NCI-H1436 (cell line): ENCODE results near the gene FAM107A.
"Not testable (repeated sequence)": the region's sequence is repeated elsewhere in the genome, so short reads cannot be mapped to it uniquely, and the experiment has no call there.

Experiments used
- DNase-seq: peaks from one replicate; lab custom pipeline; 2025; lab: John Stamatoyannopoulos, UW

The FAM107A gene

DNA sequence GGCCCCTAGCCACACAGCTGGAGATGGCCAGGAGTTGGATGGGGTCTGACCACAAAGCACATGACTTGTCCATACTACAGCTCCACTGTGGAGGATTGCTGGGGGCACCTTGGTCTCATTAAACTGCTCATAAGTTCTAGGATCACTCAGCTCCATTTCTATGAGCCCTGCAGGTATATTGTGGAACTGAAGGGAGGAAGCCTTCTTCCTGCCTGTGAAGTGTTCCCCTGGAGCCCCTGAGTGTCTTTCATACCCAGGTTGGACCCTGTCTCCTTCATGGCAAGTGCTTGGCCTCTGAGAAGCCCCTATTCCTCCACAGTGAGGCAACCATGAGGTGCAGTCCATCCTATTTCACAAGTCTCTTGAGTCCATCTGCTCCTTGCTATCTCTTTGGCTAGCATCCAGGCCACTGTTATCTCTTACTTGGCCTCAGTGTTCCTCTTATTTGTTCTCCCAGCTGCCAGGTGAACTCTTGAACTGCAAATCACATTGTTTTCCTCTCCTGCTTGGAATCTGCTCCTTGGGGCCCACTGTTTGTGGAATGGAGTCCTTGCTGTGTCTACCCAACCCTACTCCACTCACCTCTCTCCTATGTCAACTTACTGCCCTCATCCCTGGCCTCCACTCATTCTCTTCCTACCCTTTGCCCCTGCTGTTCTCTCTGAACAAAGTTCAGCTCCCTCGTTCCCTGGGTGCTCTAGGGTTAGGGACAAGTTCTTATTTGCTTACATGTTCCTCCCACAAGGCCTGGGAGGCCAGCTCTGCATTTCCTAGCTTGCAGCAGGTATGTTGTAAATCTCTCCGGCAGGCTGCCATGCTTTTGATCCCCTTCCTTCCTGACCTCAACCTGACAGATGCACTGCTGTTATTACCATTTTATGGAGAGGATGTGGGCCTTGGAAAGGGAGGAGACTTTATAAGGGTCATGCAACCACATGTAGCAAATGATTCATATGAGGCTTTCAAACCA is 41.4 kb downstream of the FAM107A start:
- DNase-seq = no peak

GRCh38 chr3:58534592-58535494 is 42.3 kb downstream of the FAM107A start:
- DNase-seq = no peak

- peak; percentile 35 for DNase-seq
Observed at GRCh38 chr3:58532794-58533220, 44.4 kb downstream of the FAM107A start.

DNA sequence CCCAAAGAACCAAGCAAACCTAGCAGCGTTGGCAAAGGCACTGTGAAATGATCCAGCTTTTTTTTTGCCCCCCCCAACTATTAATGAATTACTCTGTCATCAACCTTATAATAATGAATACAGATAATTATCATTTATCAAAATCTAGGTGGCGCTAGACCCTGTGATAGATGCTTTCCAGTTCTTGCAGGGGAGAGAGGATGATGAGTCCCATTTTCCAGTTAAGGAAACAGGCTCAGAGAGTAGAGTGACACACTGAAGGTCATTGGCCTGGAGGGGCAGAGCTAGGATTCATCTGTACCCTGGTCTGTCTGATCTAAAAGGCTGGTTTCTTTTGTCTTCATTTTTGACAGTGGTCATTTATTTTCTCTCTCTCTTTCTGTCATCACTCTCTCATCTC is 45.2 kb downstream of the FAM107A start:
- no peak for DNase-seq

- DNase-seq = no peak
Observed at GRCh38 chr3:58531555-58531954, 45.6 kb downstream of the FAM107A start.

DNA sequence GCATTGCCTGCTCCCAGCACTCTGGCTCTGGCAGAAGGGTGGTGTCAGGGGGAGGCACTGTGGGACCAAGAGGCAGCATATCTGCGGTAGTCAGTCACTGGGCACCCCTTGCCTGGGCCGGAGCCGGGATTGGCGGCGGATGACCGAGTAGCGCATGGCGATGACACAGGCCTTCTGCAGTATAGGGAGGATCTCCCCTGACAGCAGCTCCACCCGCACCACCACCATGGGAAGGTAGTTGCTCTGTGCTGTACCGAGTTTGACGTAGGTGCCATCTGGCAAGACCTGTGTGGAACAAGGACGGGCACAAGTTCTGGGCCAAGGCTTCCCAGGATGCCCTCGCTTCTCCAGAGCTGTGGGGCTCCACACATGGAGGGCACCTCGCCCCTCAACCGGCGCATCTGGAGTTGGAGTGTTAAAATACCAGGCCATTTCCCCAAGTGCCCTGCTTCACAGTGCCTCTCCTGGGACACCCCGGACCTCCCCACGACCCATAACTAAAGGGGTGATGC is 46.8 kb downstream of the FAM107A start:
- no peak for DNase-seq

- no peak for DNase-seq
Observed at GRCh38 chr3:58529516-58530353, 47.5 kb downstream of the FAM107A start.

DNA sequence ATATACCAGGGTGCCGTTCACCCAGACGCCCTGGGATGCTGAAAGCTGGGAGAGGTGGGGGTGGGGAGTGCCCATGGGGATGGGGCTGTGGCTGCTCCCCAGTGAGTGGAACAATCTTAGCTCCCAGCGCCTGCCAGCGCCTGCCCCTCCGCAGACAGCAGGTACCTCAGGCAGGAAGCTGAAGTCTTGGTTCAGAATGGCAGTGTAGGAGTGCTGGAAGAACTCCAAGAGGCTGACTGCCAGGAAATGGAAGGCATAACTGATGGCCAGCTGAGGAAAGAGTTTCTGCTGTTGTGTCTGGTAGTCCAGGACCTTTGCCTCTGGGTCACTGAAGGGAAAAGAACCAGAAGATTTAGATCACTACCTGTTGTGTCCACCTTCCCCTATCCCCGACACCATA is 48.6 kb downstream of the FAM107A start:
- DNase-seq = no peak

GRCh38 chr3:58527440-58527839 is 49.8 kb downstream of the FAM107A start:
- DNase-seq = not testable (repeated sequence)

- no peak for DNase-seq
Observed at GRCh38 chr3:58526515-58526957, 50.7 kb downstream of the FAM107A start.

DNA sequence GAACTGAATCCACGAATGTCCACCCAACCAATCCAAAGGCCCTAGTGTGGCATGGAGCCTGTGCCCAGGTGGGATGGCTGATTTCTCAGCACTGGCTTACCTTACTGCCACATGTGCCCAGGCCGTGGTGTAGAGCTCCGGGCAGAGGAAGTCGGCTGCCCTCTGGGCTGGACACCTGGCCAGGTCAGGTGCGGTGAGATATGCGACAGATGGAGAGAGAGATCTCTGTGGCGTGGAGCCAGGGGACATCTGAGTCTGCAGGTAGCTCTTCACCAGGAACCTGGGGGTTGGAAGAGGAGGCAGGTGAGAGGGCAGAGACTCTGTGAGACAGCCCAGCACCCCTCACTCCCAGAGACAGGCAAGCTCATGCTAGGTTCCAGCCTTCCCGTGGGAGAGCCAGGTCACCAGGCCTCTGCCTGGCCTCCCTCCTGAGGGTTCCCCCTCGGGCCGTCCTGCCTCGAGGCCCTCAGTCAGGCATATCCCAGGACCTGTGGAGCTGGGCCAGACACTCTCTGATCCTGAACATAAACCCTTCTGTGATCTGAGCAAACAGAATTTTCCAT is 52.8 kb downstream of the FAM107A start:
- DNase-seq = no peak

DNA sequence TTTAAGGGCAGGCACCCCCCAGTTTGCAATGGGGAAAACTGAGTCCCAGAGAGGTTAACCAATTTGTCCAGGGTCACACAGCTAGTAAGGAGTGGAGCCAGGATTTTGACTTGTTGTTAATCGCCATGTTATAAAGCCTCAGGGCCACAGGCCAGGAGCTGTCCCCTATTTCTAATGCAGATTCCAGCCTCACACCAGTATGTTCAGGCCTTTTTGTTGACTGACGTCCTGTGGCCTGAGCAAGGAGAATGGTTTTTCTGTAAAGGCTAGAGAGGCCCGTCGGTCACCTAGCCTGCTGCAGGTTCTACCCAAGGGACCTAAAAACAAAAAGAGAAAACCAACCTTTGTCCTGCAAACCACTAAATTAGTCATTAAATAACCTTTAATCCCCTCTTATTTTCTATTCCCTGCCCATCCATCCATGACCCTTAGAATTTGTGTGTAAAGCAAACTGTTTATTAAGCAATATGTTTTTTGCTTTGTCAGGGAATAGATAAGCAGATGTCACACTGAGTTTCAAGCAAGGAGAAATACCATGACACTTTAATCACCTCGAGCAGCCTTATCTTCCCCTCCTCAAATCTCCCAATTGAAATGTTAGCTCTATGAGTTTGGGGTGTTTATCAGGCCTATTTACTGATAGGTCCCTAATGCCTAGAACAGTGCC is 54.3 kb downstream of the FAM107A start:
- no peak for DNase-seq

DNA sequence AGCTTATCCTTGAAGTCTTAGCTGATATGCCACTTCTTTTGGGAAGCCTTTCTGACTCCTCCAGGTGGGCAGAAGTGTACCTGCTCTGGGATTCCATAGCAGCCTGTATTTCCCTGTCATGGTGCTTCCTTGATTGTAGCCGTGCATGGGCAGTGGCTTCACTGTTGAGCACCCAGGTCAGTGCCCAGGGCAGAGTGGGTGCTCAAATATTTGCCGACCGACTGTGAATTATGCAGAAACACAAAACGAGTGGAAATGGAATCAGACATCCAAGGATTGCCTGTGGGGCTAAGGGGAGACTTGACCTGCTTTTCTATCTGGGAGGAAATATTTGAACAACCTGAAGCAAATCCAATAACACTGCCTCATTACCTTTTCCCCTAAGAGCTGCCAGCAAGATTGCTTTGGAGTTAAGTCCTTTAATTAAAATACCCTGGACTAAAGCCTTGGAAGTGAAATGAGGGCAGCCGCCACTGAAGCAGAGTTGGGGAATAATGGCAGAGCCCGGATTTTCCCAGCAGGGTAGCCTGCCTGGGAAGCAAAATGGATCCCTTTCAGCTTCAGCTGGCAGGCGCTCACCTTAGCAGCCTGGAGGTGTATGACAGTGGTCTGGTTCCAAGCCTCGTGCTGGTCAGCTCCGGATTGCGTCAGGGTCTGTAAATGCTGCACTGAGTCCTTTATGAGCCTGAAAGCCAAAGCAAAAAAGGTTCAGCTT is 55.1 kb downstream of the FAM107A start:
- DNase-seq = no peak

- DNase-seq = no peak
Observed at GRCh38 chr3:58521336-58521670, 55.9 kb downstream of the FAM107A start.

DNA sequence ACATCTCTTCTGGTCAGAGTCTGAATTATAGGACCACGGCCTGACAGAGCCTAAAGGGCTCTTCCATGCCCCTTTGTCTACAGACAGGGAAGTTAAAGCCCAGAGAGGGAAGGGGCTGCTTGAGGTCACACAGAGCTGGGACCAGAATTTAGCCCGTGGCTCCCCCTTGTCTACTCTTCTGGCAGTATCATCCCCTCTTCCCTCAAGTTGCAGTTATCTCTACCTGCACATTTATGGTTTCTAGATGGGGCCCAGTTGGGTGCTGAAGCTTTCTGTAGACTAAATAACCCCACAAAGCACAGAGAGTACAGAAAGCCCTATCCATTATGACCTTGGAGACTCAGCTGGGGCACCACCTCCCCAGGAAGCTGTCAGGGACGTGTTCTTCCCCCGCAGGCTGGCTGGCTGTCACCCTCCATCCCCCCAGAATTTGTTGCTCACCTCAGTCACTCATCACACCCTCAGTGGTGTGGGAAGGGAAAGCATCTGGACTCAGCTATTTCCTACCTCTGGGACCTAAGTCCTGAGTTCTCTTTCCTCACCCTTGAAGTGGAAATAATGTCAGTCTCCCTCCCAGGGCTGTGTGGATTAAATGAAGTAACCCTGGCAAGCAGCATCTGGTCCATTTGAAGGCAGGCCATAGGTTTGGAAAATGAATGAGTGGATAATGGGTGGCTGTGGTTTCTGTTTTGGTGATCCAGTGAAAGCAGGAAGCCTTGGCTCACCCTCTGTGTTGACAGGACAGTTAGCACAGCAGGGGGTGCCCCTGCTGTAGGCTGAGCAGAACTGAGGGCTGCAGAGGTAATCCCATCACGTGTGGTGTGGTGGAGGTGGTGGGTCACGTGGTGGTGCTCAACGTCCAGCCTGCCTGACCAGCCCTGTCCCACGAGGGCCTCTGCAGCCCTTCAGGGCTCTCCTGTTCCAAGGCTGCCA is 56.5 kb downstream of the FAM107A start:
- no peak for DNase-seq

- DNase-seq = no peak
Observed at GRCh38 chr3:58519668-58520402, 57.4 kb downstream of the FAM107A start.

GRCh38 chr3:58518291-58518789 is 58.9 kb downstream of the FAM107A start:
- DNase-seq = no peak

GRCh38 chr3:58514405-58514804 is 62.8 kb downstream of the FAM107A start:
- DNase-seq = no peak
